HG02852 (cell line): ENCODE measurements around the gene PDLIM4.
A peak's percentile ranks its signal among the peaks of the same experiment; 100 is the strongest.

Source experiments
- ATAC-seq: cut with Tn5 transposase; IDR thresholded peaks from one replicate; pipeline ENCODE4 v1.9.1; 2021; ENCODE audit warnings: mild to moderate bottlenecking, moderate library complexity; ENCODE audit not compliant: unreplicated experiment

PDLIM4 gene

DNA sequence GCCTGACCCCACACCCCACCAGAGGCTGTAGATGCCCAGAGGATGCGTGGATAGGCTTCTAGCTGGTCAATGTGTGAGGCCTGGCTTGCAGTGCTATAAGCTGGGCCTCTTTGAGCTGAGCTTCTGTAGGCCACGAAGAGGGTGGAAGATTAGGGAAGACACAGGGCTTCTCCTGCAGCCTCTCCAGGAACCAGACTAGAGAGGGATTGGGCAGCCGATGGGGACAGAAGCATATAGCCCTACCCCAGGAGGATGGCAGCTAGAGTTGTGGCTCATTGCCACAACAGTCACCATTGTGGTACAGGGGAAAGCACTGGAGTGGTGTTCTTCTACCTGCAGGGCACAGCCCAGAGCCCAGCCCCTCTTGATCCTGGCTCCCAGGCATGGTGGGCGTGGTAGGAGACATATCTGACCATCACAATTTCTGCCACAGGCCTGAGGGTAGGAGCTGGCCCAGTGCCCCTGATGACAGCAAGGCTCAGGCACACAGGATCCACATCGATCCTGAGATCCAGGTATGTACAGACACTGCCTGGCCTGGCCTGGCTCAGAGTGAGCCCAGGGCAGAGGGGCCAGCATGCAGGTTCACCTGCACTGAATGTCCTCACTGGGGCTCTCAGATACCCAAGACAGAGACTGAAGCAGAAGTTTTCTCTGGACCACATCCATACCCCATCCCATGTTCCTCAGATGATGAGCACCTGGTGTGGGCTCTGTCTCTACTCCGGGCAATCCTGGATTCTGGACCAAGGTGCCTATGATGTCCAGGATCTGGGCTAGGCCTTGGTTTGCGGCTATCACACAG lies 8.7 kb downstream of the PDLIM4 start:
- no peak for ATAC-seq

DNA sequence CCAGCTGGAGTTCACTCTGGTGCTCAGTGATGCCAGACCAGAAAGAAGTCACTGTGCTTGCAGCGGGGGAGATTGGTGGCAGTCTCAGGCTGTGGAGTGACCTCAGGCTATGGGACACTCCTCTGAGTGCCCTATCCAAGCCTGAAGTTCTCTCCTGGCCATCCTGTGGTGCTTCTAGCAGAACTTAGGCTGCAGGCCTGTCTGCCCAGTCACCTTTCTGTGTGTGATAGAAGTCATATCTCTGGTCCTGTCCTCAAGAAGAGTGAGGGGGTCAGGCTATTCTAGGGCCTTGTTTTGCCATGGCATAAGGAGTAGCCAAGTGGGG lies 9.3 kb downstream of the PDLIM4 start:
- ATAC-seq, result no peak

DNA sequence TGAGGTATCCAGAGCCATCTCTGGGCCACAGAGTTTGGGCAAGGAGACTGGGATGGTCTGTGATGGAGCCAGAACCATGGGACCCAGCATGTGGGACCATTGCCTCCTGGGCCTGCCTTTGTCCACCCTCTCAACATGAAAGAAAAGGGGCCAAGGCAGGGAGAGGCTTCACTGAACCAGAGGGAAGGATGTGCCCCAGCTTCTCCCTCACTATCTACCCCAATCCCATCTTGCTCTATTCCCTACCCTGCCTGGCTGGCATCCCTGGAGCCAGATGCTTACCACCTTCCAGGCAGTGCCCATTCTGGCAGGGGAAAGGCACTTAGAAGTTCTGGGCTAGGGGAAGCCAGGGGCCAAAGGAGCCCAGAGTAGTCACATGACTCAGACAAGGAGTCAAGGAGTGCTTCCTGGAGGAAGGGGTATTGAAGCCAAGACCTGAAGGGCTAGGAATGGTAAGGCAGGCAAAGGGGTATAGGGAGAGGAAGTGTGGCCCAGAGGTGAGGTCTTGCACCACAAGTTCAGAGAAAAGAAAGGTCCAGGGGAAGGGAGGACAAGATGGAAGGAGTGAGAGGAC lies 9.8 kb downstream of the PDLIM4 start:
- ATAC-seq, result no peak

DNA sequence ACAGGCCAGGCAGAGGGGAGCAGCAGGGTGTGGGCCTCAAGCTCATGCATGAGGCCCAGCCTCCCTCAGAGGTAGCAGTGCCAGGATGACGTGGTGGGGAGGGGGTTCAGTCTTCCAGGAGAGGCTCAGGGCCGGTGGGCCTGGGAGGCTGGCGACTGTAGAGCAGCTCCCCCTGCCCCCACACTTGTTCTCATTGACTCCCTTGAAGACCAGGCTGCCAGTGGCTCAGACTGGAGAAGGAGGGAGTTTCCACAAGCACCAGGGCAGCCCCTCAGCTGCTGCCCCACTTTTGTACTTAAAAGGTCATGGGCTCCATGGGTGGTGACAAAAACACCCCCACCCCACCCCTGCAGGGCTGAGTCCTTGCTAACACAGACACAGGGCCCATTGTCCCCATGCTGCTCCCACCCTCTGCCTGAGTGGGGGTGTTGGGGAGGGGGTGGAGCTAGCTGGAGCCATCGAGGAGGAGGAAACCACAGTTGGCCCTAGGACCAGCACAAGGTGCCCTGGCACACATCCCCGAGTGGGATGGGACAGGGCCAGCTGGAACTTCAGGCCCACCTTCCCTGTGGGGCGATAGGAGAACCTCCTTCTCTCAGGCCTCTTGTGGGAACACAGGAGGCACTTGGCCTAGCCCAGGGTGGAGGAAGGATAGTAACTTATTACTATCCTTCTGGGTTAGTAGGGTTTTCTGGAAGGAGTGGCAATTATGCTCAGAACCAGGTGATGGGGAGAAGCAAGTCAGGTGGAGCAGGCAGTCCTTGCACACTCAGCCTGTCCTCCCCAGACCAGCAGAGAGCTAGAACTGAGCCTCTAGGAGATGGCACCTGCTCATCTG lies 10.7 kb downstream of the PDLIM4 start:
- peak; percentile 8 for ATAC-seq

DNA sequence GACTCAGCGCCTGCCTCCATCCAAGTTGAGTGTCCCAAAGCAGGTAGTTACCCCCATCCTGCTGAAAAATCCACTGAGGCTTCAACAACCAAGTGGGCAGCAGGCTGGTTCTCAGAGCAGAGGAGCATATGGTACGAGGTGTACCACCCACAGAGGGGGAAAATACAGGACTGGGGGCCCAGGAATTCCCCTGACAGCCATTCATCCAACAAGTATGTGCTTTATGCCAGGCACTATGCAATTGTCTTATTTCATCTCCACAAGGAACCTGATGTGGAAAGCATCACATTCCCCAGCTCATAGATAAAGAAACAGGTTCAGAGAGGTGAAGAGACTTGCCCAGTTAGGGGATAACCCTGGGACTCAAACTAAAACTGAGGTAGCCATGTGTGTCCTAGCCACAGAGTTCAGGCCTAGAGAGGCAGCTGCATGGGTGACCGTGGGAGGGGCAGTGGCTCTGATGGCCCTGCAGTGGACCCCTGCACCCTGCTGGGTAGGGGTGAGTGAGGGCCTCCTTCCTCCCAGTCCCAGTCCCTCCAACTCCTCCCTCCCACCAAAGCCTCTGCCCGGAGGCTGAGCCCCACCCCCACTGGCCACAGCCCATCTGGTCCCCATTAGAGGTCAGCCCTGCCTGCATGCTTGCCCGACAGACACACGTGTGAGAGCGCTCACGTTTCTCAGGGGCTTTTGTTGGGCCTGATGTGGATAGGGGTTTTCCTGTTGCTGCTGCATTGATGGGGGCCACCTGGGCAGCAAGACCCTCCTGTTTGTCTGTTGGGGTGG lies 11.5 kb downstream of the PDLIM4 start:
- ATAC-seq, result peak; percentile 69

DNA sequence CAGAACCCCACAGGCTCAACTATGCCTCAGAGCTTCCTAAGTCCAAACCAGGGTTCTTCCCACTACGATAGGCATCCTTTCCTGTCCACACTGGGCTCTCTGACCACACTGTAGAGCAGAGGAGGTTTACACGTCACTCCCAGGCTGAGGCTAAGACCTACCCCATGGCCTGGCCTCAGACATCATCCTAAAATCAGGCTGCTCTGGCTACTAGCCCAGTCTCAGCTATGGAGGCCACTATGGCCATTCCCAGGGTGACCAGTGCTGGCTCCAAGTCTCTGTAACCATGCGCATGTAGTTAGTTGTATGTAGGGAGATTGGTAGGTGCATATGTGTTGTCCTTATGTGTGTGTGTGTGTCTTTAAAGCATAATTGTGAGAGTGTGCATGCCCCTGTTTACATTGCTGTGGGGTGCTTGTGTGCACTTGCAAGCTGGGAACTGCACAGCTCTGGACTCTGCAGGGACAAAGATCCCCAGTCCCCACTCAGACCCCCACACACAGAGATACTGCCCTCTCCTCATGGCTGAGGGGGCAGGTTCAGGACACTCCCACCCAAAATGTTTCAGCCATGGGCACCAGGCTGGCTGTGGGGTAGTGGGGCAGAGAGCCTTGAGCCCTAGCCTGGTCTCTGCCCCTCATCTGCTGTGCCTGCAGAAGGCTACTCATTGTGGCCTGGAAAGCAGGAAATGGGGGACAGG lies 12.3 kb downstream of the PDLIM4 start:
- no peak for ATAC-seq

DNA sequence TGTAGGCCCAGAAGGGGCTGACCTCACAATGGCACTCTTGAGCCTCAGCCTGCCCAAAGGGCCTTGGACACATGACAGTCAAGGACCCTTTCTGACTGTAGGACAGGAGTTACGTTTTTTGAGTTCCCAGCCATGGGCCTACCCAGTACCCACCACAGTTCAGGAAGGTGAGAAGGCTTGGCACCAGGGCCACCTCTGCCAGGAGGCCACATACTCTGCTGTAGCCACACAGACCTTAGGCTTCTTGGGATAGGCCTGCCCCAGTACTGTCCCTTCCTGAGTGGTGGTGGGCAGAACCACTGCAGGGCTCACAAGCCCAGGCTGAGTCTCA lies 12.8 kb downstream of the PDLIM4 start:
- no peak for ATAC-seq

DNA sequence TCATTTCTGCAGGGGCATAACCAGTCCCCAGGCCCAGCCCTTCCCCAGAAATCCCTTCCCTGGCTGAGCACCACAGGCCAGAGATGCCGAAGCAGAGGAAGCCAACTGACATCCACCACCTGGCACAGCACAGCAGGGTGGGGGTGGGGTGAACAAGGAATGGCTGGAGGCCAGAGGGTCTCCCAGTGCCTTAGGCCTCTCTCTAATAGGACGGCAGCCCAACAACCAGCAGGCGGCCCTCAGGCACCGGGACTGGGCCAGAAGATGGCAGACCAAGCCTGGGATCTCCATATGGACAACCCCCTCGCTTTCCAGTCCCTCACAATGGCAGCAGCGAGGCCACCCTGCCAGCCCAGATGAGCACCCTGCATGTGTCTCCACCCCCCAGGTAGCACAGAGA lies 13.2 kb downstream of the PDLIM4 start:
- ATAC-seq, result no peak

DNA sequence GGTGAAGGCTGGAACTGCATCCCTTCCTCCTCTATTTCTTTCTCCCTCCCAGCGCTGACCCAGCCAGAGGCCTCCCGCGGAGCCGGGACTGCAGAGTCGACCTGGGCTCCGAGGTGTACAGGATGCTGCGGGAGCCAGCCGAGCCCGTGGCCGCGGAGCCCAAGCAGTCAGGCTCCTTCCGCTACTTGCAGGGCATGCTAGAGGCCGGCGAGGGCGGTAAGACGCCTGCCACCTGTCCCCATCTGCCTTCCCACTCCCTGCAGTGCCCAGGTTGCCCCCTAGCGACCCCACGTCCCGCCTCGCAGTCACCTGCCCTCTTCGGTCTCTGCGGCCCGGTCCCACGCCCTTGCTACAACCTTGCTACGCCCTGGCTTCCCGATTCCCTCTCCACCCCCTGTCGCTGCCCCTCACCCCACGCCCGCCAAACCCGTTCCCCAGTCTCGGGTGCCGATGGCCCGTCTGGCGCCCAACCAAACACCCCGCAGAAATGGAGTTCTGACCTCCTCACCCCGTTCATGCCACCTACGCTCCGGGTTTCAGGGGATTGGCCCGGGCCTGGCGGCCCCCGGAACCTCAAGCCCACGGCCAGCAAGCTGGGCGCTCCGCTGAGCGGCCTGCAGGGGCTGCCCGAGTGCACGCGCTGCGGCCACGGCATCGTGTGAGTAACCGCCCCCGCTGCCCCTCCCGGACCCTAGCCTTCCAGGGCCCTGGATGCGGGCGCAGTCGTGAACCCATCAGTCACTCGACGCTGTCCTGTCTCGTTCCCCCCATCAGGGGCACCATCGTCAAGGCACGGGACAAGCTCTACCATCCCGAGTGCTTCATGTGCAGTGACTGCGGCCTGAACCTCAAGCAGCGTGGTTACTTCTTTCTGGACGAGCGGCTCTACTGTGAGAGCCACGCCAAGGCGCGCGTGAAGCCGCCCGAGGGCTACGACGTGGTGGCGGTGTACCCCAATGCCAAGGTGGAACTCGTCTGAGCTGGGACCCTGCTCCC lies 14.1 kb downstream of the PDLIM4 start:
- ATAC-seq, result no peak

DNA sequence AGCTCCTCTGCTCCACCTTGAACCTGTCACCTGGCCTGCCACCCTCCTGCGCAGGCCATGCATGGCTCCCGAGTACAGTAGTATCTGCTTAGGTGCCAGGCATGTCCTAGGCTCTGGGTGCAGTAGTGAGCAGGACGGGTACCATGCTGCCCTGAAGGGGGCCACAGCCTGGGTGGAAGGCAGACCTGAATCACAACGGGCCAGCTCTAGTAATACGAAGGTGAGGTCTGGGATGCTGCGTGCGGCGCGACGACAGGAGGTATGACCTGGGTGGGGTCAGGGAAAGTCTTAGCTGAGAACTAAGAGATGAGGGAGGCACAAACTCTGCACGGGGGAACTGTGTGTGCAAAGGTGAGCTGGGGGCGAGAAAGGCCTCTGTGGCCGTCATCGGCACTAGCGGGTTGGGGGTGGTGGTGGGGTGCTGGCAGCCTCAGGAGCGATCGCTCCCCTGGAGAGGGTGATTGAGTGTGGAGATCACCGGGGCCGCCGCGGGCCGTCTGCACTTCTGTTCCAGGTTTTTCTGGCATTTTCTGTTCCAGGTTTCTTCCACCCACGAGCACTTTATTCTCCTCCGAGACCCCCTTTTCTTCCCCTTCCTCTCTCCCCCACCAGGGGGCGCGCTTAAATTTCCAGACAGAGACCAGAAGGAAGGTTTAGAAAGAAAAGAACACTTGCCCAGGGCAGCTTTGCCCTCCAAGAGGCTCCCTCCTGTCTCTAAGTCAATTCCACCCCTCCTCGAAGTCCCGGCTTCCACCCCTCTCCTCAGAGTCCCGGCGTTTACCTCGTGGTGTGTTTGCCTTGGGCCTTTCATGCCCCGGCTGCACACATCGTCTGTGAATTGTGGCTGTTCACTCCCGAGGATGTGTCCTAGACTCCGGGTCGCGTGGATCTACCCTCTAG lies 15.1 kb downstream of the PDLIM4 start:
- ATAC-seq, result no peak

DNA sequence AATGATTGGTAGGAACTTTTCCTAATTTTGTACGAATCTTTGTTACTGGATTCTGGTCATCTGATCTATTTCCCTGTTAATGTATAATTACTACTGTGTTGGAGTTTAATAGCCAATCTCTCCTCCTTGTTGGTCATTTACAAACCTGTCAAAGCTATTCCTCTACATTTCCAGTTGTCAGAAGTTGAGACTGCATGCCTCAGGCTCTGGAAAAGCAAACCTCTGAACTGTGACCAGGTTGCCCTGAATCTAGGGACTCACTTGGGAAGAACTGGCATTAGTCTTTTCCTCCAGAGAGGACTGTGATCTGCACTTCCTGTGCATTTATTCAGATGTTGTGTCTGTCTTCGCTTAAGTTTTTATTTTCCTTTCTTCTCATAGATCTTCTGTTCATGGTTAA lies 16.1 kb downstream of the PDLIM4 start:
- no peak for ATAC-seq

DNA sequence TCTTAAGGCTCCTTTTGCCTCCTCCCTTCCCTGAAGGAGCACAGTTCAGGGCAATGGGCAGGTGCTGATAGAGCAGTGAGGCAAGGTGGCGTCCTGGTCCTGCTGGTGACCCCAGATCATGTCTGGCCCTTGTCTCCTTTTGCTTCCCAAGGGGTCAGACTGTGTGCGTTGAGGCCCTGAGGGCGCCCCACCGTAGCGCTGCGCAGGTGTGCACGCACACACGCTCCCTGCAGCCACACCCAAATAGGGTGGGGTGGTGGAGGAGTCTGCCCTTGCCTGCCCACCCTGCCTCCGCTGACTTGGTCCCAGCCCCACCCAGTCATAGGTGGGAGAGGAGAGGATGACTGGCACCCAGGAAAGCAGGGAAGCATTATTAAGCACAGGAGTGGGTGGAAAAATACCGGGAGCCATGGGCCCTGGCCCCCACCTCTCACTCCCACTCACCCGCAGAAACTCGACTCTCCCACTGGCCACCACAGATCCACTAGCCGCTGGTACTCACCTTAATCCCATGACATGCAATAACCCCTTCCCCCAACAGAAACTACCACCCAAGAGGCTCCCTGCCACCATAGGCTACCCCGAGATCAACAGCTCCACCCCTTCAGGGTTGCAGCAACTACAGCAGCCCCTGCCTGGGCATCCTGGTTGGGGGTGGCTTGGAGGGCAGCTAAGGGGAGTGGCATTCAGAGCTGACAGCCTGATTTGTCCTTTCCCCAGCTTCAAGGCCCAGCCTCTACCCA lies 16.7 kb downstream of the PDLIM4 start:
- no peak for ATAC-seq

DNA sequence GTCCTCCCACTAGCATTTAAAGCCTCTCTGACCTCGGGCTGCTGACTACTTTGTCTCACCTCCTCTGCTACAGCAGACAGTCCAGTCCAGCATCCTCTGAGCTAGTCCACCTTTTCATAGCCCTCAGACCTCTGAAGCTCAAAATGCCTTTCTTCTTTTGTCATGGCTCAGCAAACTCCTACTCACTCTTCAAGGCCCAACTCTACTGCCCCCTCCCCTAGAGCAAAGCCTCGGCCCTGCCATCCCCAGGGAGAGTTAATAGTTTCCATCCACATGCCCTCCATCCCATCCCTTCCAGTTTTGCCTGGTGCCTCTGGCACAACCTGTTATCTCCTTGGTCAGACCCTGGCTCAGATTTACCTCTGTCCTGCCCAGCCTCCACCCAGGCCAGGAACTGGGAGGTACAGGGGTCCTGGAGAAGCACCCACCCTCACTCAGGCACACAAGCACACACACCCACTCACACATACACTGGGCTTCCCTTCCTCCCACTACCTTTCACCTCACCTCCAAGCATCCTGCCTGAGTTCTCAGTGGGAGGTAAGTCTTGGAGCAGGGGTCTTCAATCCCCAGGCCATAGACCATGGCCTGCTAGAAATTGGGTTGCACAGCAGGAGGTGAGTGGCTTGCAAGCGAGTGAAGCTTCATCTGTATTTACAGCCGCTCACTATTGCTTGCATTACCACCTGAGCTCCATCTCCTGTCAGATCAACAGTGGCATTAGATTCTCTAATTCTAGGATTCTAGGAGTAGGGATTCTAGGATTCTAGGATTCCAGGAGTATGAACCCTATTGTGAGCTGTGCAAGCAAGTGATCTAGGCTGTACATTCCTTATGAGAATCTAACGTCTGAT lies 18.1 kb downstream of the PDLIM4 start:
- ATAC-seq, result no peak

DNA sequence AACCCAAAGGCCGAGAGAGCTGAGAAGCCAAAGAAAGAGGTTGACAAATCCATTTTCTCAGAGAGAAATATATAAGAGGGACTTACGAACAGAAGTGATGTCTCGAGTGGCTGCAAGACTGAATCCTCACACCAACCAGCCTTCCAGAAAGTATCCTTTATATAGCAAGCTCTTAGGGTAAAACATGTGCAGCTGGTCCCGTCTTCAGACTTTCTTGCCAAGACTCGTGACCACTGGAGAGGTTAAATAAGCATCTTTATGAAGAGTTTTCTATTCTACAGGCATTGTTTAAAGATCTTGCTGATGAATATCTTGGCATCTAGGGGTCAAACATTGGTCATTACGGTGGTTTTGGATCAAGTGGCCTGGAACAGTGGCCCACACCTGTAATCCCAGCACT lies 19.8 kb downstream of the PDLIM4 start:
- no peak for ATAC-seq

DNA sequence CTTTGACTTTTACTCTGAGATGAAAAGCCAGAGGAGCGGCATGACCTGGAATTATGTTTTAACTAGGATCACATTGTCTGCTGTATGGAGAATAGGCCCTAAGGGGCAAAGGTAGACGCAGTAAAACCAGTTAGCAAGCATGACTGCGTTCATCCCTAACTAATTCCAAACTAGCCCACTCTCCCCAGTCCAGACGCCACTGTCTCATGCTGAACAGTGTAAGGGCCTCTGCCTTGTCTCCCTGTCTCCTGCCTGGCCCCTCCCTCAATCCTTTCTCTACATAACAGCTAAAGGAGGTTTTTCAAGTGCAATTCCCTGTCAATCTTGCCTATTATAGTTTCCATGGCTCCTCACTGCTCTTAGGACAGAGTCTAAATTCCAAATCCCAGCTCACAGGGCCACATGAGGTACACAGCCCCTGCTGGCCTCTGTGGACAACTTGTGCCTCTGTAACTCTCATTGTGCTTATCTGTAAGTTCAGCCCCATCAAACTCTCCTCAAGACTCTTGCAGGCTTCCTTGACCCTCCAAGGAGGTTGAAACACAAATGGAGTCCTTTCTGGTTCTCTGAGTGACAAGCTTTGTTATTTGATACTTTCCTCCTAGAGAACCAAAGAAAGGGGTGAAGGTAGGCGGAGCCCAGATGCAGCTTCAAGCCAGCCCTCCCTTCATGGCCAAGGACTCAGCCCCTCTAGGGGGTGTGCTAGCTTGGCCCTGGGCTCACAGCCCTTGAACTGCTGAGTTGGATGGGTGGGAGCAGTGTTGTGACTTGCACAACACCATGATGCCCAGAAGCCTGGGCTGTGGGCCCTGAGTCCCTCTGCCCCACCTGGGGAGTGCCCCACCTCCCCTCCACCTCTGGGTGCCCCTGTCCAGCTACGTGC lies 20.7 kb downstream of the PDLIM4 start:
- no peak for ATAC-seq

DNA sequence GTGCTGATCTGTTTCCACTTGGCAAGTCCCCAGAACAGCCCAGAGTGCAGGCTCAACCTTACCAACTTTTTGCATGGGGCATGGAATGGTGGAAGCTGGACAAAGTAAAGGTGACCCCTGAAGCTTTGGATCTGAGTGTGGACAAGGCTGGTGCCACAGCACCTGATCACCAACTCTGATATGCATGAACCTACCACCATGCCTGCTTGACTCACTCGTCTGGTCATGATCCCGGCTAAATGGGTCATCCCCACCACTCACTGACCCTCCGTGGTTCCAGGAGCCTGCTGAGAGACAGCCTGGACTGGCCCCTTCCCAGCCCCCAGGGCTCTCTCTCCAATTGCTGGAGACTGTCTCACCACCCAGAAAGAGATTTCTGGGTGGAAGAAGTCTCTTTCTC lies 22.3 kb downstream of the PDLIM4 start:
- no peak for ATAC-seq
